Cerebellar cortex (tissue), 1 donor: ENCODE data around the gene C14orf119.
"Not testable (repeated sequence)": the region's sequence is repeated elsewhere in the genome, so short reads cannot be mapped to it uniquely, and the experiment has no call there.

Source experiments
- DNase-seq: peaks from one replicate; pipeline ENCODE4 v3.0.0-alpha.2; 2015; ENCODE audit warnings: low spot score

C14orf119 gene

GRCh38 chr14:23089498-23090253 lies 5.6 kb upstream of the C14orf119 start:
- DNase-seq: no peak

DNA sequence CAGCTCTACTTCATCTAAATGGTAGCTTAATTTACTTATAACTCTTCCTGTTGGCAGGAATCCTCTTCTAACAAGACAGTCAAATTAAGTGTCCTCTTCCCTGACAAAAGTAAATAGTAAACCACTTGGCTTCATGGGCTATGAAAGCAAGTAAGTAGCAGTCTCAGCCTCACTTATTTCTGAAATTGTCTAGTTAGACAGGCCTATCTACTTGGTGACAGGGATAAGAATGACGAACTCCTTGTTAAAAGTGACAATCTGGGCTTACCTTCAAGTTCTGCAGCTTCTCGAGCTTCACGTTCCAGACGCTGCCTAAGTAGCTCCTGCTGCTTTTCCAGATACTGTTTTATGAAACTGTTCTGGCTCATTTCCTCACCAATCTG lies 5.1 kb upstream of the C14orf119 start:
- DNase-seq: no peak

GRCh38 chr14:23091294-23092225 lies 3.7 kb upstream of the C14orf119 start:
- DNase-seq: no peak

- DNase-seq: no peak
Observed at GRCh38 chr14:23093104-23093503, 2.2 kb upstream of the C14orf119 start.

GRCh38 chr14:23093526-23093925 lies 1.8 kb upstream of the C14orf119 start:
- no peak for DNase-seq

DNA sequence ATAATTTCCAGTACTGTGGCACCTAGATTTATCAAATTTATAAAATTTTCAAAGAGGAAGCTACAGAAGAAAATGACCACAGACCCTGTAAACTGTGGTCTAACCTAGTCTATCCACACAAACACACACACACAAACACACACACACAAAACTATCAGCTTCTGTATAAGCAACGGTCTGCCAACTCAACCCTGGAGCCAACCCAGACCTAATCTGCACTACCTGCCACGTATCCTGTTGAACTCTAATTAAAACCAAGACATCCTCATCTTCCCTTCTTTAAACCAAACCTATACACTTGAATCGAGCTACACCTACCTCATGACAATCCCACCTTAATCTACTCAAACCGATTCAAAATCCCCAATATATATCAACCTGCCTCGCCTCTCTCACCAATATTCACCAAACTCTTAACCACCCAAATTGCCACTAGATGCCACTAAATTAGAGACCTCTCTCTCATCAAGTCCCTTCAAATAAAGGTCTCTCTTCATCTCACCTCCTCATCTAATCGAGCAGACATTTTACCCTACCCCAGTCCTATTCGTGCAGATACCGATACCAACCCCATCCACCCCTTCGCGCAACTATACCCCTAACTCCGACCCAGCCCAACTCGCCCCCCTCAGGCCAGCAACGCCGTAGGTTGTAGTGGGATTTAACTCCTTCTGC lies 1.2 kb upstream of the C14orf119 start:
- DNase-seq: no peak

DNA sequence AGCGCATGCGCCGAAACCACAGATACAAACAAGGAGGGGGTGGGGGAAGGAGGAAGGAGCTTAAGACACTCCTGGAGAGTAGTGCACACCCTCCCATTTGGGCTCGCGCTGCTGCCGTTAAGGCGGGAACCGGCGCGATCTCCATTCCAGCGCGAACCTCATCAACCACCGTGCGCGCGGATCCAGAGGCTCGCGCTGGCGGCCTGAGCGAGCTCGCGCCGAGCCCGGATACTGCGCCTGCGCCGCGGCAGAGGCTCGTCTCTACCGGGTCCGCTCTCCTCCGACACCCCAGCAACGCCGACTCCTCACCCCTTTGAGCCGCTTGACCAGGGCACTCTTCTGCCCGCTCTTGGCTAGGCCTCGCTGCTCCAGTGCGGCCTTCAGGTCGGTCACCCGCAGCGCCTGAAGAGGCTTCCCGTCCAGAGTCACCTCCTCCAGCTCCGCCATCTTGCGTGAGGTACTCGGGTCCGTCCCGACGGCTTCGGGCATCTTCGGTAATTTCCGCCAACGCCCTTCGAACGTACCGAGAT lies 574 bp upstream of the C14orf119 start, which contains the start of gene ACIN1:
TSS of gene ACIN1 (minus strand) at position 471 of the 530 bp plus-strand sequence. CDS start at position 447, 24 bp downstream.
- peak; percentile 90 for DNase-seq

DNA sequence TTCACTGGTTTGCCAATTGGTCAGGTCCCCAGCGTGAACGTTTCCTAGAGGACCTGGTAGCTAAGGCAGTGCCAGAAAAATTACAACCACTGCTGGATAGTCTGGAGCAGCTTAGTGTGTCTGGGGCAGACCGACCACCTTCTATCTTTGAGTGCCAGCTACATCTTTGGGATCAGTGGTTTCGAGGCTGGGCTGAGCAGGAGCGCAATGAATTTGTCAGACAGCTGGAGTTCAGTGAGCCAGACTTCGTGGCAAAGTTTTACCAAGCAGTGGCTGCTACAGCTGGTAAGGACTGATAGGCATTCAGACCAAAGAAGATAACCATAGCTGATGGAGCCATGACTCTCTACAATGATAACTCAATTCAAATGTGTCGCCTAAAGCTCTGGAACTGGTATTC lies 2.5 kb downstream of the C14orf119 start:
- no peak for DNase-seq

GRCh38 chr14:23099212-23099861 lies 4.0 kb downstream of the C14orf119 start:
- no peak for DNase-seq

DNA sequence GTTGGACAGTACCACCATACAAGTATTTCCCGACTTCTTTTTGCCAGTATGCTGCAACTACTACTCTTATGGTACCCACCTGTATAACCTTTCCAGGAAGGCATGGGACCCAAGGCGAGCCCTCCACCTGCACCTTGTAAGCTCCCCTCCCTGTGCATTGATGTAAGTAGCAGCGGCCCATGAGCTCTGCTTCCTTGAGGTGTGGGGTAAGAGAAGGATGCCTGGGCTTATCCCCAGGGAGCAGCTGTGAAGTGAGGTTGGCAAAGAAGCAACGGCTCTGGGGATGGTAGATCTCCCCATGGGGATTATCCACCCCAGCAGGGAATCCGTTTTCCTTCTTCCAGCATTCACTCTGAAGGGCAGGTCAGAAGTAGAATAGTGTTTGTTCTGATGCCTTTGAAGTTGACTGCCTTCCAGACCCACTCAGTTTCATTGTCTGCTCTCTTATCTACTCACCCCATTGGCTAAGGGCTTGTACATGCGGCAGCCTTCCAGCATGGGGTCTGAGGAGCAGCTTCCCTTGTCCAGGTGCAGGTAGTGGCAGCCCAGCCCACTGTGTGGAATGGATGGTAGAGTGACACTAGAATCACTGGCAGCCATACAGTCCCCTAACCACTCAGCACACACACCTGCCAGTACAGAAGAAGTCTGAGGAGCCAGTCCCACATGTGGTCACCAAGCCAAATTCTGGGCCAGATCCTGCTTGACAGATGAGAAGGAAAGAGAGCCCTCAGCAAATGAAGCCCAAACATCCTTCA lies 6.1 kb downstream of the C14orf119 start:
- DNase-seq: no peak

- DNase-seq: no peak
Observed at GRCh38 chr14:23101986-23102625, 6.8 kb downstream of the C14orf119 start.

DNA sequence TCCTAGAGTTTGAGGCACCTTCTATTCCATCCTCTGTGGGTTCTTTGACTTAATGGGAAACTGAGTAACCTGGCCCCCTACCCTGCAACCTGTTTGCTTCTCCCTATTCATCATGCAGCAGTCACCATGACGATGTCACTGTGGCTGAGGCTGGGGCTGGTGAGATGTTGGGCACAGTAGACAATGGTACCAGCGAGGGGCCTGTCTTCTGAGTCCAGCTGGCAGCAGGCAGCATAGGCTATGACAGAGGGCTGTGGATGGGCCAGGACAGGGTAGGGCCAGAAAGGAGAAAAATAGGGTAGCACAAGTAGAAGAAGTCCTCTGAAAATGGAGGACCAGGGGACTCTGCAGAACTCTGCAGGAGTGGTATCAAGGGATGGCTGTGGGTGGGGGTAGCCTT lies 7.5 kb downstream of the C14orf119 start:
- DNase-seq: no peak

- no peak for DNase-seq
Observed at GRCh38 chr14:23103581-23103980, 8.3 kb downstream of the C14orf119 start.

GRCh38 chr14:23104070-23104590 lies 8.8 kb downstream of the C14orf119 start:
- DNase-seq: no peak

- DNase-seq: no peak
Observed at GRCh38 chr14:23104591-23105347, 9.5 kb downstream of the C14orf119 start, which contains the start of gene CIROP. Gene CIROP, minus strand, starts transcription at chr14:23104989. Its CDS starts 69 bp downstream, at chr14:23104920.

GRCh38 chr14:23105348-23105824 lies 10.1 kb downstream of the C14orf119 start:
- no peak for DNase-seq

- no peak for DNase-seq
Observed at GRCh38 chr14:23106747-23107045, 11.4 kb downstream of the C14orf119 start.

DNA sequence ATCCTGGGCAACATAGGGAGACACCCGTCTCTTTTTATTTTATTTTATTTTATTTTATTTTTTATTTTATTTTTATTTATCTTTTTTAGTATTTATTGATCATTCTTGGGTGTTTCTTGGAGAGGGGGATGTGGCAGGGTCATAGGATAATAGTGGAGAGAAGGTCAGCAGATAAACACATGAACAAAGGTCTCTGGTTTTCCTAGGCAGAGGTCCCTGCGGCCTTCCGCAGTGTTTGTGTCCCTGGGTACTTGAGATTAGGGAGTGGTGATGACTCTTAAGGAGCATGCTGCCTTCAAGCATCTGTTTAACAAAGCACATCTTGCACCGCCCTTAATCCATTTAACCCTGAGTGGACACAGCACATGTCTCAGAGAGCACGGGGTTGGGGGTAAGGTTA lies 12.3 kb downstream of the C14orf119 start:
- DNase-seq: not testable (repeated sequence)

- not testable (repeated sequence) for DNase-seq
Observed at GRCh38 chr14:23108169-23108568, 12.9 kb downstream of the C14orf119 start.
